ENCODE measurements around the gene CFTR. TPM values are rescaled to one million over a fixed set of nuclear protein-coding genes. Genes with fewer than 3 reads are reported as not detected.

CFTR gene
- total and polyA plus RNA-seq, 2 of the 8 experiments (the other 6 are each of a cell fraction or from before 2014, with no cell fraction given) = 1.2 to 1.6 TPM

DNA sequence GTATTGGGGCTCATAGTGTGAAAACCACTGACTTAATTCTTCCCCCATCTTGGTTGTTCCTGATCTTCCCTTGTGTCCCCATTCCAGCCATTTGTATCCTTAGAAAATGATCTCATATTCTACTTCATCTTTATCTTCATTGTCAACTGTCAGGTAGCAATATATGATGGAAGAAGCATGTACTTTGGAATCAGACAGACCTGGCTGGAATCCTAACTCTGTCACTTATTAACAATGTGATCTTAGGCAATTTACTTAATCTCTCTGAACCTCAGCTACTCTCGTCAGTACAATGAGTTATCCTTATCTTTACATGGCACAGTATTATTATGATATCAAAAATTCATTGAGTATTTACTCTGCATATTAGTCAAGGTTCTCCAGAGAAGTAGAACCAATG lies 10.1 kb downstream of the CFTR start:
- ChIA-PET CTCF (ENCODE audit: partially characterized antibody) (no interaction called here), POLR2A (ENCODE audit: partially characterized antibody) (no interaction called here)
- Histone ChIP-seq H3K27ac (ENCODE audit: low read depth, low read length) (no peak overlapping the region), H3K79me1 (ENCODE audit: low read depth, low read length) (no peaks in the 10 kb centered on the region), H3K56ac (replicated peaks; ENCODE audit: insufficient read length, low read depth, low read length) (no peak overlapping the region), H3K4me3 (ENCODE audit: extremely low read depth in 1 of 4, insufficient read depth in 2 of 4, low read depth in 3 of 4, low read length in 4 of 4) (no peak overlapping the region), H2BK20ac (ENCODE audit: low read length) (no peak overlapping the region), H2BK12ac (ENCODE audit: low read depth, low read length) (no peak overlapping the region), H3K79me2 (ENCODE audit: control insufficient read depth in 1 of 2, insufficient read depth in 2 of 2, low read length in 2 of 2) (no peaks in the 10 kb centered on the region), H2BK120ac (replicated peaks; ENCODE audit: low read depth, low read length) (no peak overlapping the region), H3K27me3 (replicated peaks in 1 of 4; ENCODE audit: control insufficient read depth in 3 of 4, extremely low read depth in 1 of 4, insufficient read depth in 3 of 4, low read length in 3 of 4) (no peaks in the 10 kb centered on the region), H2BK5ac (ENCODE audit: low read depth, low read length) (no peak overlapping the region), H3K18ac (ENCODE audit: extremely low read depth, low read length) (no peak overlapping the region), H4K5ac (ENCODE audit: insufficient read length, low read depth, low read length) (no peak overlapping the region), H3K4me2 (ENCODE audit: insufficient read depth in 1 of 2, low read depth in 2 of 2, low read length in 2 of 2) (no peak overlapping the region), H3K4me1 (replicated peaks in 1 of 4; ENCODE audit: control insufficient read depth in 3 of 4, insufficient read depth in 4 of 4, low read length in 3 of 4) (peaks cover 0 to 8% (median 5%) of the 10 kb centered on the region in 4 experiments; a peak in 5 of 7 replicates), H3K23ac (ENCODE audit: insufficient read length) (no peak overlapping the region), H2AFZ (ENCODE audit: low read length) (no peak overlapping the region), H2BK15ac (ENCODE audit: low read length) (no peak overlapping the region), H3K14ac (ENCODE audit: insufficient read length) (no peak overlapping the region), H3K4ac (replicated peaks; ENCODE audit: insufficient read length, low read depth, low read length) (no peak overlapping the region), H3K36me3 (ENCODE audit: control insufficient read depth in 2 of 4, insufficient read depth in 4 of 4, low read length in 3 of 4) (no peaks in the 10 kb centered on the region), H3K9me3 (ENCODE audit: insufficient read depth in 2 of 2, low read depth in 1 of 2, low read length in 1 of 2) (no peaks in the 10 kb centered on the region), H4K91ac (replicated peaks; ENCODE audit: insufficient read length, low read length) (no peak overlapping the region), H4K20me1 (replicated peaks in 1 of 2; ENCODE audit: control insufficient read depth in 1 of 2, insufficient read depth in 2 of 2, low read length in 2 of 2) (no peaks in the 10 kb centered on the region), H3K23me2 (ENCODE audit: low read depth, low read length) (no peaks in the 10 kb centered on the region), H3K9ac (replicated peaks in 1 of 4; ENCODE audit: extremely low read depth in 1 of 4, low read depth in 3 of 4, low read length in 3 of 4) (no peak overlapping the region), H4K8ac (ENCODE audit: extremely low read depth, insufficient read depth, low read length) (no peak overlapping the region), H2AK5ac (ENCODE audit: low read depth, low read length) (no peak overlapping the region)
- no peak for FAIRE-seq
- 86% methylated on average over 1 of the region's 1 CpG; no CpG with 5 or more reads in 1 of the 2 experiments for WGBS, 2 experiments (ENCODE audit: extremely low coverage in 1 of 2, insufficient coverage in 1 of 2, insufficient read length in 1 of 2, insufficient replicate concordance in 2 of 2, low coverage in 1 of 2, low lambda C conversion rate in 2 of 2, missing lambda C conversion rate in 1 of 2)
- DNase-seq (ENCODE audit: low read depth in 1 of 2, low spot score in 2 of 2) = no peak
- TF ChIP-seq GABPA (IDR thresholded peaks at IDR 0.05; ENCODE audit: borderline replicate concordance, insufficient read depth, low read length) = no peak
- TF ChIP-seq PHF8 (conservative IDR thresholded peaks at IDR 0.05; ENCODE audit: low read depth, low read length) = no peak
- no peak for TF ChIP-seq CREB1 (IDR thresholded peaks at IDR 0.05)
- no peak for TF ChIP-seq NRF1 (IDR thresholded peaks at IDR 0.05; ENCODE audit: low read depth, low read length)
- TF ChIP-seq JUN (IDR thresholded peaks at IDR 0.05; ENCODE audit: low read depth, low read length) = no peak
- TF ChIP-seq, protein P1, sequence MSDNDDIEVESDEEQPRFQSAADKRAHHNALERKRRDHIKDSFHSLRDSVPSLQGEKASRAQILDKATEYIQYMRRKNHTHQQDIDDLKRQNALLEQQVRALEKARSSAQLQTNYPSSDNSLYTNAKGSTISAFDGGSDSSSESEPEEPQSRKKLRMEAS (IDR thresholded peaks at IDR 0.05) = no peak
- TF ChIP-seq TBP (IDR thresholded peaks at IDR 0.05; ENCODE audit: low read depth, low read length) = no peak
- TF ChIP-seq, protein P2, sequence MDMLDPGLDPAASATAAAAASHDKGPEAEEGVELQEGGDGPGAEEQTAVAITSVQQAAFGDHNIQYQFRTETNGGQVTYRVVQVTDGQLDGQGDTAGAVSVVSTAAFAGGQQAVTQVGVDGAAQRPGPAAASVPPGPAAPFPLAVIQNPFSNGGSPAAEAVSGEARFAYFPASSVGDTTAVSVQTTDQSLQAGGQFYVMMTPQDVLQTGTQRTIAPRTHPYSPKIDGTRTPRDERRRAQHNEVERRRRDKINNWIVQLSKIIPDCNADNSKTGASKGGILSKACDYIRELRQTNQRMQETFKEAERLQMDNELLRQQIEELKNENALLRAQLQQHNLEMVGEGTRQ (IDR thresholded peaks at IDR 0.05; ENCODE audit: low read length) = no peak
